Peyer's patch (tissue), 4 donors: ENCODE measurements around the gene ANKAR.

Source experiments
- CTCF ChIP-seq, 6 experiments: fragments of 450-650 bp in 4 of 6; fragments of 200-600 bp in 2 of 6; sonication (generic) in 1 of 6; IDR thresholded peaks; one replicate each; pipeline ENCODE4 v1.5.1; 2017 to 2019; ENCODE audit warnings: antibody characterized with exemption in 6 of 6, mild to moderate bottlenecking in 3 of 6, moderate library complexity in 1 of 6
- POLR2A ChIP-seq, 2 donors: fragments of 450-650 bp; IDR thresholded peaks; one replicate each; pipeline ENCODE4 v1.5.1; 2017; ENCODE audit warnings: antibody characterized with exemption in 2 of 2, mild to moderate bottlenecking in 2 of 2, moderate library complexity in 2 of 2

GRCh38 chr2:189661148-189661956 lies 13.1 kb upstream of the ANKAR start, which contains the start of gene ASNSD1:
- TF ChIP-seq CTCF (IDR thresholded peaks at IDR 0.05), result peak; percentile 94 to 100 (median 100)
- peak; percentile 60 to 79 for TF ChIP-seq POLR2A (IDR thresholded peaks at IDR 0.05)
